Activated CD4-positive, alpha-beta T cell treated with anti-CD3 and anti-CD28 coated beads for 1 hour (primary cell): ENCODE measurements around the gene WLS.
"Not testable (repeated sequence)": the region's sequence is repeated elsewhere in the genome, so short reads cannot be mapped to it uniquely, and the experiment has no call there.

ENCODE experiments used
- DNase-seq: peaks from one replicate; pipeline ENCODE4 v3.0.0-alpha.2; 2020

Gene WLS

GRCh38 chr1:68162761-68163160 is 69.6 kb downstream of the WLS start:
- DNase-seq, result no peak

GRCh38 chr1:68161672-68162071 is 70.7 kb downstream of the WLS start:
- DNase-seq, result not testable (repeated sequence)

- DNase-seq, result not testable (repeated sequence)
These were observed 71.4 kb downstream of the WLS start for GRCh38 chr1:68160935-68161334.

DNA sequence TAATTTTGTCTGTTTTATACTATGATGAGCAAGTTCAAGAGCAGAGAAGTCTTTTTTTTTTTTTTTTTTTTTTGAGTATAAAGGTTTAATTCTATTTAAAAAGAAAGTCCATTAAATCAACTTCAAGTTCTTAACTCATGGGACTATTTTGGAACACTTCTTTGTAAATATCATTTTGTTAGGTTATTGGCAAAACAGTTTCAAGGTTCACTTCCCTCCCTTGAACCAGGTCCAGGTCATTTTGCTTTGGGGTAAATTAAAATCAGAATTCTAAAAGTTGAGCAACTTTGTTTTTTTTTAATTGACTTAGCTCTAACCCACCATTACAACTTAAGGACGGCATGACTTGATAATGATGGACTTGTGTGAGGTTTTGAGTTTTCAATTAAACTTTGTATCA is 72.3 kb downstream of the WLS start:
- DNase-seq, result no peak

- DNase-seq, result no peak
These were observed 73.5 kb downstream of the WLS start for GRCh38 chr1:68158837-68159236.

GRCh38 chr1:68157416-68157815 is 74.9 kb downstream of the WLS start:
- DNase-seq, result no peak

- no peak for DNase-seq
These were observed 80.6 kb downstream of the WLS start for GRCh38 chr1:68151690-68152089.

DNA sequence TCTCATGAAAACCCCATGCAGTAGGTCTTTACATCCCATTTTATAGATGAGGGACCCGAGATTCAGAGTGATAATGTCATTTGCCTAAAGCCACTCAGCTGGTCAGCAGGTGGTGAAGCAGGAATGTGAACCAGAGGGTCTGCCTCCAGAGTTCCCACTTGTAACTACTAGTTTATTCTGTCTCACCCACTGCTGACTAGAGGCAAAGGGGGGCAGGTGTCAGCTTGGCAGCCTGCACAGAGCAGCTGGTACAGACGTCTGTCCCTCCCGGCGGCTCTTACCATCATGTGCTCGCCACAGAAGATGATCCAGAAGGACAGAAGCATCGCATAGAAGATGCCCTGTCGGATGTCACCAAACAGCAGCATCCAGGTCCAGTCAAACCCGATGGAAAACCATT is 82.4 kb downstream of the WLS start:
- no peak for DNase-seq

GRCh38 chr1:68149110-68149798 is 83.1 kb downstream of the WLS start:
- DNase-seq, result no peak

- DNase-seq, result no peak
These were observed 83.7 kb downstream of the WLS start for GRCh38 chr1:68148631-68149030.

GRCh38 chr1:68147534-68148171 is 84.7 kb downstream of the WLS start:
- DNase-seq, result no peak

DNA sequence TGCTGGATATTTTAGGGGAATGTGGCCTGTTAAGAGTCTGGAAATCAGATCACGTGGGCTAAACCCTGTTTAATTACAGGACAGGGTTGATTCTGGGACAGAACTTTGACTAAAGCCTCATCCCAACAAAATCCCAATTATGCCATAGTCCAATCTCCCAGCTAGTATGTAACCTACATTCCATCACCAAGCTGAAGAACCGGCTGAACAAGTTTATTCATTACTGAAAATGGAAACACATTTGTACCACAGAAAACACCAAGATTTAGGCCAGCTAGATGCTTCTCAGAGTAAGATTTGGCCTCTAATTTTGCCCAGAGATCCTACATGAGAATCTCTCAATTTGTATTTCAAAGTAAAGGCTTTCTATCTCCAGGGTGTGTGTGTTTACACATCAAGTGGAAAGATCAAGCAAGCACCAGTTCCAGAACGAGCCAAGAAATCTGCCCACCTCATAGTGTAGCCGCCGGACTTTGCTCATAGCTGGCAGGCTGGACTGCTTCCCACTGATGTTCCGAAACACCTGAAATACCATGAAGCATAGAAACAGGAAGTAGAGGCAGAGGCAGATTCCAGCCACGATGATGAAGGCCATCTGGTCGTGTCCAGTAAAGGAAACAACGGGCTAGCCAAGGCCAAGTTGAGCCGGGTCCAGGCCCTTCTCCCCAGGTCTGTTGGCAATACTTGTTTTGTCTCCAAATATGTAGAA is 86.8 kb downstream of the WLS start:
- DNase-seq, result no peak

DNA sequence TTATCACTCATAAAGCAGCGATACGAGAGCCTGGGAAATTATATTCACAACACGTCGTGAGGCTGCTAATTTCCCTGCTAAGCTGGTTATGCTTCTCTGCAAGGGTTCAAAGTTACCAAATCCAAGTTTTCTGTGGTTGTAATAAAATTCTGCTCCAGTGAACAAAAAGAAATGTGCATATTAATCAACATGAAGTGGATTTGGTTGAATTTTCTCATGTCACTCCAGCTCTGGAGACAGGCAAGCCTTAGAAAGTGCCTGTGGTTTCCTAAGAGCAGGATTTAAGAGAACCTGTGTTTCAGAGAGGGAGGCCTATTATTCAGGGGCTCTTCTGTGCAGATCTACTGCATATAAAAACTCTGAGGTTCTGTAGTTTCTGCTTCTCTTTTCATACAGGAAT is 87.5 kb downstream of the WLS start:
- no peak for DNase-seq

DNA sequence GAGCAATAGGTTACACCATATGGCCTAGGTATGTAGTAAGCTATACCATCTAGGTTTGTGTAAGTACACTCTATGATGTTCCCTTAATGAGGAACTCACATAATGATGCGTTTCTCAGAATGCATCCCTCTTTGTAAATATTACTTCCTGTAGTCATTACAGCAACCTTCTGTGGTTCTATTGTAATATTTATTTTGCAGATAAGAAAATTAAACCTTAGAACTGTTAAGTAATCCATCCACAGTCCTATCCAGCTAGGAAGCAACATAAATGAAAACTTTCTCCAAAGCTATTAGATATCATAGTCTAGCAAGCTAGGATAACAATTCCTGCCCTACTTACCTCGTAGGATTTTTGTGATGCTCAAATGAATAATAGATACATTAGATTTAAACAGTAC is 88.7 kb downstream of the WLS start:
- DNase-seq, result no peak

GRCh38 chr1:68142461-68142860 is 89.9 kb downstream of the WLS start:
- no peak for DNase-seq

DNA sequence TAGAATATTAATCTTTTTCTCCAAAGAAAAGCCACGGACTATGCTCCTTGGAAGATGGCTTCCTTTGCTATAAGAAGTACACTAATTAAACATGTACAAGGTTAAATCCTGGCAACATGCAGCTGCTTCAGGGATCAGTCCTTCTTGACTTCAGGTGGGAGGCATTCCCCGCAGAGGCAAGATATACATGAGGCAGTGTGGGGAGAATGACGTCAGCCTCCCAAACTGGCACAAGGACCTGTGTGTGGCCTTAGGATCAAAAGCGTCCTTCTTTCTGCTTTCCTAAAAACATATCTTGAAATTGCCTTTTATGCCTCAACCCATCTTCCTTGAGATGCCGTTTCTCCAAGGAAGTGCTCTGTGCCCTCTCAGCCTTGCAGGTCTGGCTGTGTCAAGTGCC is 90.3 kb downstream of the WLS start:
- no peak for DNase-seq

DNA sequence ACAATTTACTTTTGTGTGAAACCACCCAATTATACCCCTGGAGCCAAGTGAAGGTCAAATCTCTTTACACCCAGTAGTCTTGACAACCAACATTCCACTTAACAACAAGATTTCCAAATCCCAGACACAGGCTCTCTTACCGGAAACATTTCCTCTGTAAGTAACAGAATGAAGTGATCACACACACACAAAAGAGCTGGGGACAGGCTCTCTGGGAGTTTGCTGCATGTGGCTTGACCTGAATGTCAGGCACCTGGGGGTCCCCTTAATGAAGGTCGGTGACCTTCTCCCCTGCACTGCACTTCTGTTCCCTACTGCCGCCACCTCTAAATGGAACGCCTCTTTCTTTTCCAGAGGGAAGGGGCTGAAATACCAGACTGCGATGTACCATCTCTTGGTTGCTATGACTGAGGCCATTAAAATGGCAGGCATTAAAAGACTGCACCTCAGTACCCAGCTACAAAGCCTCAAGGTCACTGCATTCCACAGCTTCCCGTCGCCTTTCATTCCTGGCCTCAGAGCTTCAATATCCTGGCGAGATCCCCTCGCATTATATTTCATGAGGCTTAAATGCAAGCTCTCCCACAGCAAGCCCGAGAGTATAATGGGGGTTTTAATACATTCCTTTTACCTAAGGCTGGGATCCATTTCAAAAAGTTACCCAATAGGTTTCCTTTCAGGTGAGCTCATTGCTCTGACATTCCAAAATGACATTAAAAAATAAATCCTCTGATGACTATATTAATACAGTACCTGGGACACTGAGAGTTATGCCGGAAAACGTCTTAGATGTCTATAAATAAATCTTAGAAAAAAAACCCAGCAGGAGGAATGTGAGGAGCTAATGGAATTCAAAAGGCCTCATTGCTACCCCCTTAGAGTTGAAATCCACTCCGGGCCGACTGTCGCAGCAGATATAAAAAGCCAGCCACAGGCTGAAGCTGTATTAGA is 91.0 kb downstream of the WLS start:
- DNase-seq, result no peak

DNA sequence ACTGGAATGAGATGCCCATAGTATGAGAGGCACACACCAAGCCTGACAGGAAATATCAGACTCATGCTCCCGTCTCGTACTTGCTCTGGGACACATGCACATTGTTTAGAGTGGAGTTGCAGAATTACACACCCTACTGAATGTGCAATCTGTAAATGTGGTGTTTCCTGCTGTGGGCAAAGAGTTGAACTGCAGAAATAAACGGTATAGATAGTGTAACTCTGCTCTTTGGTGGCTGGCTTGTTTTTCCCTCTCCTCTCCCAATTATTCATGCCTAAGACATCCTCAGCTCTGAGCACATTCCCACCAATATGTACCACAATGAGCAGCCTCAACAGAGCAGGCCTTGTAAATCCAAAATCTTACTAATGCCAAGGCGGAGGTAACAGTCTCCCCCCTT is 91.8 kb downstream of the WLS start:
- DNase-seq, result no peak

- no peak for DNase-seq
These were observed 96.1 kb downstream of the WLS start for GRCh38 chr1:68136187-68136586.

GRCh38 chr1:68132426-68133130 is 99.7 kb downstream of the WLS start:
- DNase-seq, result no peak

GRCh38 chr1:68131261-68131660 is 101.1 kb downstream of the WLS start:
- no peak for DNase-seq

DNA sequence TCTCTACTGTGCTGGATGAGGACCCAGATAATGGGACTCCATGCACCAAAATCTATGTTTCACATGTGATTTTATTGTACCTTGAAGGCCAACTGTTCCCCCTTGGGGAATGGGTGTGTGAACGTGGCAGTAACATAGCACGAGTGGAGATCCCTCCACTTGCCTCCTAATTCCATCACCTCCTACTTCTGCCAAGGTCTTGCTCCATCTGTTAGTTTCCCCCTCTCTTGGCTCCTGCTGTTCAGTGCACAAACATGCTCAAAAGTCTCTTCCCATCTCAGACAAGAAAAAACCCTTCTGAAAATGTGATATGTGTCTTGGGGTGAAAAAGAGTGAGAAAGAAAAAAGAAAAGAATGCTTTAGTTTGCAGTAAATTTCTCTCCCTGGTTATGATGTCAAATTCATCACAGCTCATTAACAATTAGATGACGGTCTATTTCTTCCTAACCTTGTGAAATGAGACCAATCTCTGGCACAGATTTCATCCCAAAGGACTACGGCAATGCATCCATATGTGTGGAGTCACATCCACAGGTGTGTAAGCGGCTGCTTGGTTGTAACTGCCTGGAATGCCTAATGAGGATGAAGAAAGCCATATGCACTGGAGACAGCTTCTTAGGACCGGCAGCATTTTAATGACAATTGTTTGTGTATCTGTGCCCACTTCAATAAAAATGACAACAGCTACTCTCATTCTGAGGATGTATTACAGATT is 102.6 kb downstream of the WLS start:
- DNase-seq, result no peak
